Fibroblast of peridontal ligament (primary cell): Measurements from ENCODE around the gene NPFFR2.
"Not testable (repeated sequence)": the region's sequence is repeated elsewhere in the genome, so short reads cannot be mapped to it uniquely, and the experiment has no call there.

Experiments used
- DNase-seq: peaks from one replicate; pipeline ENCODE4 v3.0.0-alpha.2; 2010; ENCODE audit errors: extremely low read depth

The NPFFR2 gene

DNA sequence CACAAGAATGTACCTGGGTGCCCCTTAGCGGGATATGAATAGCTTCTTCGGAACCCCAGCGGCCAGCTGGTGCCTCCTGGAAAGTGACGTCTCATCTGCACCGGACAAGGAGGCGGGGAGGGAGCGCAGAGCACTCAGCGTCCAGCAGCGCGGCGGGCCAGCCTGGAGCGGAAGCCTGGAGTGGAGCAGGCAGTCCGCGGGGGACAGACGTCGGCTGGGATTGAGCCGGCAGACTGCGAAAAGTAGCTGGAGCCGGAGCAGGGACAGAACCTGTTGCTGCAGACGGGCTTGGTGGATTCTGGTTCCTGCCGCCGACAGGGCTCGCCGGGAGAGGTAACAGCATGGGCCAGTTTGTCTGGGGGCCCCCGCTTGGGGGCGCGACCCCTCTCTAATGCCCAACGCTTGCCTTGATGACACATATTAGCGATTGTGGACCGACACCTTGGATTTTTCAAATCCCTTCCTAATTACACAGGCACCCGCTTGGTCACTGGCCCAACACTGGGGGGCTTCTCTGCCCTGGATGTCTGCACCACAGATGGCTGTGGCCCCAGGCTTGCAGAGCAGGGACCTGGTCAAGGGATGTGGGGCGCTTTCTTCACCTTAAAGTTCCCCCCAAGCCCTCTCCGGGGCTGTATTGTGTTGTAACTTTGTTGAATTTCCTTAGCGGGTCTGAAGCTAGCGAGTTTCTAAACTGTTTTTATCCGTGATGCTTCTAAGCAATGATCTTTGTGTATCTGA lies at the start of gene NPFFR2:
Gene NPFFR2 (plus strand): TSS at position 133 of the 741 bp plus-strand sequence. CDS start 96,592 bp downstream, outside the sequence.
- DNase-seq: no peak

DNA sequence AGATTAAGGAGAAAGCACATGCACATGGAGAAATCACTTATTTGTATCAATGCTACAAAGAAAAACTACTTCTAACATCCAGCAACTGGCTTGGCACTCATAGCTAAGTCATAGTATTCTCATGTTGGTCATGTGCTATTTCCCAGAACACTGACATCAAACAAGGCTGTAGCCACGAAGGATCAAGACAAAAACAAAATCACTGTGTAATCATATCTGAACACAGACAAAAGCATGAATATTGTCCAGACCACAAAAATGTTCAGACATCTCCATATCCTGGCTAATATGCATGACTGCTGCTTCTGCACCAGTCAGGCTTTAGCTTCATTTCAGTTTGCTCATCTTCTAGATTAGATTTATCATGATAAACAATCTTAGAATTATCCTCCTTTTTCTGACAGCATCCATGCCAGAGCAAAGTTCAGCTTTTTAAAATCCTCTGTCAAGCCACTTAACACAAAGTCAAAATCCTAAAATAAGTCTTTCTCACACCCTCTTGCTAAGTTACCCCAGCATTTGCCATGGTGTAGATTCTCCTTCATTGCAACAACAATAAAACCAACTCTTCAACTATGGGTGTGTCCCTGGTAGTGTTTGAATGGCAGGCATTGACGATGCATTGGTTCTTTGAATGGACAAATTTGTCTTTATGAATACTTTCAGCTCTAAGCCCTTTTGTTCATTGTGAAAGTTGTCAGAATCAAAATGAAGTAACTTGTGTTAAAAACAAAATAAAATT lies 39.1 kb upstream of the NPFFR2 start:
- DNase-seq: peak; percentile 11

DNA sequence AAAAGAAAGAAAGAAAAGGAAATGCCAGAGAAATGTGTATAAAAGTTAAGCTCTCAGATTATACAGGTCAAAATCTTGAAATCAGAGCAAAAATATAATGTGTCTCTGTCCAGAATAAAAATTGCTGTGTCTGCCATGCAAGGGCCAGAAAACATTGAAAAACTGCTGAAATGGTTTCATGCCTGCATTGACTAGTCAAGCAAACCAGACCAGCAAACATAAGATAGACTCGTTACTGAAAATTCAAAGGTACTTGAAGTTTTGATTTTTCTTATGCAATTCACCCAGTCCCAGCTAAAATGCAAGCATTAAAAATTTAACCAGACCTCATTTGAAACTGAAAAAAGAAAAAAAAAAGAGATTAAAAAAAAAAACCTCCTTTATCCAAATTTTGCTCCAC lies 37.2 kb upstream of the NPFFR2 start:
- no peak for DNase-seq

DNA sequence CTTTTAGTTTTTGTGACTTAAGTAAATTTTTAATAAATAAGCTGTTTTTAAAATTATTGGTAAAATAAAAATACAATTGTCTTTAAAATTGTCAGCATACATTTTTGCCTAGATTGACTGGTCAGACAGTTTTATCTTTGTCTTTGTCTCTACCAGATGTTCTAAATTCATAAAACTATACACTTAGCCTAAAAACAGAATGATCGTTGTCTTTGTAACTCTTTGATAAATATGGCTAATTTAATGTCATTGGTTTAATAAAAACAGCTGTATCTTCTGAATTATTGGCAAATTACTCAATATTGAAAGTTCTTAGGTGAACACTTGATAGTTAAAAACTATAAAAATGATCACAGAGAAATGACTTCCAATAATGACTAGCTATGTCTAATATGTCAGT lies 36.5 kb upstream of the NPFFR2 start:
- DNase-seq: no peak

DNA sequence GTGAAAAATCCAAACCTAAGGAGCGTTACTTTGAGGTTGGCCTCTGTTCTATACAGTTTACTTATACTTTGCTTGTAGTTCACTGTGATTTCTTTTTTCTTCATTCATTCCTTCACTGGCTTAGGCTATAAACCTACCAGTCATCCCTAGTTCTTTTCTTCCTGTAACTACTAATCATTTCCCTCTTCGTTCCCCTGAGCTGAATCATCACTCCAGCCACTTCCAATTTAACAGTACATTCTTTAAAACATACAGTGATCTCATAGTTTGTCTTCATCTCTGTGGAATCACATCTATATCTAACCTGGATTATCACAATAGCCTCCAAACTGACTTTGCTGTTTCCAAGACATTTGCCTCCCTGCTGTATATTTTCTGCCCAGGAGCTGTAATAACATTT lies 25.2 kb upstream of the NPFFR2 start:
- peak; percentile 47 for DNase-seq

DNA sequence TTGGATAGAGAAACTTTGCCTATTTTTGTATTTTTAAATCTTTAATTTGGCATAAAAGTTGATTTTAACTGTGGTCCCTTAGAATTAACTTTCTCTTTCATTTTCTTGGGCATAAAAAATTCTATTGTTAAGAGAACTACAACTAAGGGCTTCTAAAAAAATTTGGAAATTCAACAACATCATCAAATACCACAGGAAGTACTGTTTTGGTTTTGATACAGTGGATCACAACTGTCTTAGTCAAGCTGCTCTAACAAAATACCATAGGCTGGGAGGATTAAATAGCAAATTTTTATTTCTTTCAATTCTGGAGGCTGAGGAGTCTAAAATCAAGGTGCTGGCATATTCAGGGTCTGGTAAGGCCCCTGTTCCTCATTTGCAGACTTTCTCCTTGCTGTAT lies 19.9 kb upstream of the NPFFR2 start:
- DNase-seq: no peak

DNA sequence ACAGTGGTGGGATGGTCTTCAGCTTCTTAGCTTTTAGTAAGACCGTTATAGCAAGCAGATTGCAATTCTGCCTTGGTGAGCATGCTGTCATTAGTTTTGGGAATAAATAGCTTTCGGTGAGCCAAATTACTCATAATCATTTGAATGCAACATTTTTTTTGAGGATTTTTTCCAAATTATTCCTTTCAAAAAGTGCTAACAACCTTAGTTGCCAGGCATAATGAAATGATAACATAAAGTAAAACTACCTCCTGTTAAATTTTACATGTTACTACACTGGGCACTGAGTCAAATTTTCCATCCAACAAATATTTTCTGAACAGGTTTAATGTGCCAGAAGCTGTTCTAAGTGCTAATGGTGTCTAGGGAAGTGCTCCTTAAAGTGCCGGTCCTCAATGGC lies 15.8 kb upstream of the NPFFR2 start:
- DNase-seq: no peak

DNA sequence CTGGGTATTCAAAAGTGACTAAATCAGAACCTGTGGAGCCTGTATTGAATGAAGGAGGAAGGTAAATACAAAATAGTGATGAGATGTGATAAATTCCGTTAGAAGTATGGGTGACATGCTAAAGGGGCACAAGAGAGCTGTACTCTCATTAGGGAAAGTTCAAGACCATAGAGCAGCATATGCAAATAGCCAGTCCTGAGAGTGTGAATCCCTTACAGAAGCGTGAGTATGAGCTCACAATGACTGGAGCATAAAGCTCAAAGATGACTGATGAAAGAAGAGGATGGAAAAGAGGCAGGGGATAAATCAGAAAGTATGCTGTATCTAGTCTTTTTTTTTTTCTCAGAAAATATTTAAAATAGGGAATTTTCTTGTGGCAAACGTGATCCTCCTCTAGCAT lies 12.1 kb upstream of the NPFFR2 start:
- DNase-seq: no peak

DNA sequence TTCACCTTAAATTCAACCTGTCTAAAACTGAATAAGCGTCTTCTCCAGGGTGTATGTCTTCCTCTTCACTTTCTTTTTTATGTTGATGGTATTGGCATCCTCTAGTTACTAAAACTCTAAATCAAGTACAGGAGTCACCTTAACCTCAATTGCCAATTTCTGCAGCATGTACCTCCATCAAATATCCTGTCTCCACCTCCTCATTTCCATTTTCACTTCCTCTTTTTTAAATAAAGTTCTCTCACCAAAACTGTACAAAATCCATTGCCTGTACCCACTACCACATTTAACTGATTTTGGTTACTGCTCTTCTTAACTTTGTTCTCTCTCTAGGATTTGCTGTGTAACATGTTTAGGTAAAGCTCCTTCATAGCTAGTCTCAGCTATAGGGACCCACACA lies 9.2 kb upstream of the NPFFR2 start:
- DNase-seq: no peak

DNA sequence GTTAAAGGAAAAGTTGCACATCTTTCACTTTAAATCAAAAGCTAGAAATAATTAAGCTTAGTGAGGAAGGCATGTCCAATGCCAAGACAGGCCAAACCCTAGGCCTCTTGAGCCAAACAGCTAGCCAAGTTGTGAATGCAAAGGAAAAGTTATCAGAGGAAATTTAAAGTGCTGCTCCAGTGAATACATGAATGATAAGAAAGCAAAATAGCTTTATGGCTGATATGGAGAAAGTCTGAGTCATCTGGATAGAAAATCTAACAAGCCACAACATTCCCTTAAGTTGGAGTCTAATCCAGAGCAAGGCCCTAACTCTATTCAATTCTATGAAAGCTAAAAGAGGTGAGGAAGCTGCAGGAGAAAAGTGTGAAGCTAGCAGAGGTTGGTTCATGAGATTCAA lies 23.8 kb downstream of the NPFFR2 start:
- DNase-seq: no peak

DNA sequence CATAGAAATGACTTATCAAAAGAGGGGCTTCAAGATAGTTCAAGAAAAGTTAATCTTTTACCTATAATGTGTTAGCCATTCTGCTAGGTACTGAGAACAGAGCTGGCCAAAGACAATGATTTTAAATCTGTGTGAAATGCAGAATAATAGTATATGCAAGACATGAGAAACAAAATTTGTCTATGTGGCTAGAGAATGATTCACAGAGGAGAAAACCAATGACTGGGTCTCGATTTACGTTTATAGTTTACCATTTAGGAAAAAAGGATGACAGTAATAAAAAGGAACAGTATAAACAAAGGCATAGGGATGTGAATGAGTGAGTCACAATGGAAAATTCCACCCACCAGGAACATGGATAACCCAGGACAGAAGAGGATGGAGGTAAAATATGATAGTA lies 31.9 kb downstream of the NPFFR2 start:
- DNase-seq: no peak

DNA sequence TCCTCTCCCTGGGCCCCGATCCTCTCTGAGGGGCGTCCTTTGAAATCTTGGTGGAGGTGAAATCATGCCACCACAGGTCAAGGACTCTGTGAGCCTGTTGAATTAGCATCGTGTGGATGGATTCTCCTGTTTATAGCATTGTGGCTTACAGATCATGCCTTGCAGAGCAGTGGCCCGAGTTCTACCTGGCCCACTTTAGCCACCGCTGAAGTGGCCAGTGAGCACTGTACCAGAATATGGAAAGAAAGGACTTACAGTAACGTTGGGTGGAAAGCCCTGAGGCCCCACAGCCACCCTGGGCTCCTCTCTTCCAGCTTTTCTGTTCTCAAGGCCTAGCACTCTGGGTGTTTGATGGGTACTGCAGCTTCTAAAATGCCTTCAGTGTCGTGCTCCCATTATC lies 35.3 kb downstream of the NPFFR2 start:
- no peak for DNase-seq

DNA sequence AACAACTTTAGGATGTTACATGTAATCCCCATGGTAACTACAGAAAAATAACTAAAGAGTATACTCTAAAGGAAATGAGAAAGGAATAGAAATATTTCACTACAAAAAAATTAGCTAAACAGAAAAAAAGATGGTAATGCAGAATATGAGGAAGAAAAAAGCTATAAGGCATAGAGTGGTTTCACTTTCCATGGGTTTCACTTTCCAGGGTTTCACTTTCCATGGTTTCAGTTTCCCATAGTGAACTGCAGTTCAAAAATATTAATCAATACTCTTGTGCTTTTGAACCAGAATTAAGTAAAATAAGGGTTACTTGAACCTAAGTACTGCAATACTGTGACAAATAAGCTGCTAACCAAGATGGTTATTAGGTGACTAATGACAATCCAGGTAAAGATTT lies 42.0 kb downstream of the NPFFR2 start:
- no peak for DNase-seq

DNA sequence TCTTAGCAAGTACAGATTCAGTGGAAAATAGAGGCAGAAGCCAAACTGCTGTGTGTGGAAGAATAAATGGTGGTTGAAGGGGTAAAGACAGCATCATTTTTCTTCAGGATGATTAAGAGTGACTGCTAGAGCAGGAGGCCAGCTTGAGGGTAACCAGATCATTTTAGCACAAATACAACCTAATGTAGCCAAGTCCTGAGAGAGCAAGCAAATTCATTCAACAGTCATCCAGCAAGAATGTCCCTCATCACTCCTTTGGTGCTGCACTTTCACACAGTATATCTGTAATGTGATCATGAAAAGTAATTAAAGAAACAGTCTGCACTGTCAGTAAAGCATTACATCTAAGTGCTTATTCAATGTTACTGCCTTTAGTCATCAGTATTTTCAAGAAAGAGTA lies 44.8 kb downstream of the NPFFR2 start:
- no peak for DNase-seq

DNA sequence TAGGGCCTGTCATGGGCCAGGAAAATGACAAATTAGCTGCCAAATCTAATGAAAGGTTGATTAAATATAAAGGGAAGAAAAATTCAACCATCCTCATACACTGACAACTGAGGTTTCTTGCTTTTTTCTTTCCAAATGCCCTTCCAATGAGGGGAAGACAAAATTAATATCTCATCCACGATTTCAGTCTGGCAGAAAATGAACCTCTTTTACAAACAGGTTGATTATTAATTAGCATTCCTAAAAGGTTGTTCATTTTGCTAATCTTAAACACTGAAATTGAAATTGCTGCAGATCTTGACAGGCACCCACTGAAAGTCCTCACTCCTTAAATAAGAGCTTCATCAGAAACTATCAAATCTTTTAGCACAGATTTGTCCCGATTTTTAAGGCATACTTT lies 45.5 kb downstream of the NPFFR2 start:
- DNase-seq: no peak

DNA sequence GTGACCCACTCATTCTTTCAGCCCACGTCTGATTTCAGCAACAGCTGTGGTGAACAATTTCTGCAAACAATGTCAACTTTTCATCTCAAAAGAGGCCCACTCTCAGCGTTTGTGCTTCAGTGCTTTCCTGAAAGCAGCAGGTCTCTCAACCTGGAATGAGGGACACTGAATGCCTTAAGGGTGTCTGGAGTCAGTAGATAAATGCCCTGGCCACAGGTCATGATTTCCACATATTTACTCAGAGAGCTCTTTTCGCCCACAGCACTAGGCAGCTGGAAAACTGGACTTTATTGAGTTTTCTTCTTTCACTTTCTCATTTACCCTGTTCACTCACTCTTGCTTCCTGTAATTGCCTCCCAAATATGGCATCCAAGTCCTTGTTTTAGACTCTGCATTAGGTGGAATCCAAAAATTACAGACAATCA lies 52.8 kb downstream of the NPFFR2 start:
- DNase-seq: no peak

DNA sequence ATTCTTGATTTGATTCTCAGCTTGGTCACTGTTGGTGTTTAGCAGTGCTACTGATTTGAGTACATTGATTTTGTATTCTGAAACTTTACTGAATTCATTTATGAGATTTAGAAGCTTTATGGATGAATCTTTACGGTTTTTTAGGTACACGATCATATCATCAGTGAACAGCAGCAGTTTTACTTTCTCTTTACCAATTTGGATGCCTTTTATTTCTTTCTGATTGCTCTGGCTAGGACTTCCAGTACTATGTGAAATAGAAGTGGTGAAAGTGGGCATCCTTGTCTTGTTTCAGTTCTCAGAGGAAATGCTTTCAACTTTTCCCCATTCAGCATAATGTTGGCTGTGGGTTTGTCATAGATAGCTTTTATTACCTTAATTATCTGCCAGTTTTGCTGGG lies 58.8 kb downstream of the NPFFR2 start:
- DNase-seq: not testable (repeated sequence)

DNA sequence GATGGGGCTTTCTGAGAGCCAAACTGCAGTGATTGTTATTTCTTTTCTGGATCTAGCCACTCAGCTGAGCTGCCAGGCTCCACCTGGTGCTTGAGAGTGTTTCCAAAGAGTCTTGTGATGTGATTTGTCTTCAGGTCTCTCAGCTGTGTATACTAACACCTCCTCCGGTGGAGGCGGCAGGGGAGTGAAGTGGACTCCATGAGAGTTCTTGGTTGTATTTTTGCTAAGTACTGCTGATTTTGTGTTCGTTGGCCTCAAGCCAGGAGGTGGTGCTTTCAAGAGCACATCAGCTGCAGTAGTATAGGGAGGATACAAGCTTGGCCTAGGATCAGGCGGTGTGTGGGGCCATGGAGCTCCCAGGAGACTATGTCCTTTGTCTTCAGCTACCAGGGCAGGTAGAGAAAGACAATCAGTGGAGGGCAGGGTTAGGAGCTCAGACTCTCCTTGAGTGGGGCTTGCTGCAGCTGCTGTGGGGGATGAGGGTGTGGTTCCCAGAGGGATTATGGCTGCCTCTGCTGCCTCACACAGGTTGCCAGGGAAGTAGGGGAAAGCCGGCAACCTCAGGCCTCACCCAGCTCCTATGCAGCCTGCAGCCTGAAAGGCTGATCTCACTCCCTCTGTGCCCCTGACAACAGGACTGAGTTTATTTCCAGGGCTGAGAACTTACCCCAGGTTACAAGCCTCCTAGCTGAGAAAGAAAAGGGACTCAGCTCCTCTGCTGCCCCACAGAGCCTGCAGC lies 62.4 kb downstream of the NPFFR2 start:
- DNase-seq: no peak

DNA sequence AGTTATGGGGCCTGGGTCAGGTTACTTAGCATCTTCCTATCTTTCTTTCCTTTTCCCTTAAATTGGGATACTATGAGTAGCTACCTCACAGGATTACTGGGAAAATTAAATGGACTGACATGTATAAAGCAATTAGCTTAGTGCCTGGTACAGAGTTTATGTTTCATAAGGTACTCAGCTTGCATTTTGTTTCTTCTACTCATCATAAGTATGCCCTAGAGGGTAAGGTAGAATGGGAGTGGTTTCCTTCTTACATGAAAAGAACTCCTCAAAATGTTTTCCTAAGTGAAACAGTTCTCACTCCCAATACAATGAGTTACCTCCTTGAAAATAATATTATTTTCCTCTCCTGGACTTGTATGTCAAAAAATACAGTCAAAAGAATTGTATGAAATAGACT lies 75.7 kb downstream of the NPFFR2 start:
- DNase-seq: no peak

DNA sequence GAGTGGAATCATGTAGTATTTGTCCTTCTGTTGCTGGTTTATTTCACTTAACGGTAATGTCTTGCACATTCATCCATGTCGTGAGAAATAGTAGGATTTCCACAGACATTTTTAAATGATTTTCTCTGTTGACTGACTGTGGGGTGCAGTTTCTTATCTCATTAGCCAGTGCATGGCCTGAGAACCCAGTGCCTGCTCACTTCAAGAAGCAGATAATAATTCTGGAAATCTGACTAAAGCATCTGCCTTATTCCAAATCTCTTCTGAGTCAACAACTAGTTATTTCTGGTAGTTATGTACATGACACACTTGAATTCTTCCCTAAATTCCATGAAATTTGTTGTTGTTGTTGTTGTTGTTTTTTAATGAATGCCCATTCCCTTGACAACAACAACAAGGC lies 77.6 kb downstream of the NPFFR2 start:
- DNase-seq: no peak

DNA sequence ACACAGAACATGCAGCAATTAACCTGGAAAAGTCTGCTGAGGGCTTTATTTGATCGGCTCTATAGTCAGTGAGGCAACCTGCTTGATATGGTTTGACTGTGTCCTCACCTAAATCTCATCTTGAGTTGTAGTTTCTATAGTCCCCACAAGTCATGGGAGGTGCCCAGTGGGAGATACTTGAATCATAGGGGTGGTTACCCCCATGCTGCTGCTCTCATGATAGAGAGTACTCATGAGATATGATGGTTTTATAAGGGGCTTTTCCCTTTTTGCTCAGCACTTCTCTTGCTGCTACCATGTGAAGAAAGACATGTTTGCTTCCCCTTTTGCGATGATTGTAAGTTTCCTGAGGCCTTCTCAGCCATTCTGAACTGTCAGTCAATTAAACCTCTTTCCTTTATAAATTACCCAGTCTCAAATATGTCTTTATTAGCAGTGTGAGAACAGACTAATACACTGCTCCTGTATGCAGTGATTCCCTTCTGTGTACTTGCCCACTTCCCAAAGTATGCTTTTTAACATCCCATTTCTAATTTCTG lies 78.2 kb downstream of the NPFFR2 start:
- no peak for DNase-seq

DNA sequence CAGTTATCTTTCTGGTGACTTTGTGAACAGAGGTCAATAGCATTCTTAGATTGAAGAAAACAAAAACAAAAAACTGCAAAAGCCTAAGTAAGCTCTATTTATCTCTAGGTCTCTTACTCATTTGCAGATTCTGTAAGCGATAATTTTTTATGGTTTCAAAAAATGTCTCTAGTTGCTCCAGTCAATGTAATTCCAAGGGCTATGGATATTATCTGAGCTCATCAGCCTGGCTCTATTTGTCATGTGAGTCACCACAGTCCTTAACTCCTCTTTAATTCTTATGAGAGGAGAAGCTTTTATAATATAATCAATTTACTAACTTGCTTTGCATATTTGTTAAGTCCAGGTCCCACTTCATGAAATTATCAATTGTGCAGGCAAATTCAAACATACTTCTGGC lies 79.1 kb downstream of the NPFFR2 start:
- DNase-seq: no peak

DNA sequence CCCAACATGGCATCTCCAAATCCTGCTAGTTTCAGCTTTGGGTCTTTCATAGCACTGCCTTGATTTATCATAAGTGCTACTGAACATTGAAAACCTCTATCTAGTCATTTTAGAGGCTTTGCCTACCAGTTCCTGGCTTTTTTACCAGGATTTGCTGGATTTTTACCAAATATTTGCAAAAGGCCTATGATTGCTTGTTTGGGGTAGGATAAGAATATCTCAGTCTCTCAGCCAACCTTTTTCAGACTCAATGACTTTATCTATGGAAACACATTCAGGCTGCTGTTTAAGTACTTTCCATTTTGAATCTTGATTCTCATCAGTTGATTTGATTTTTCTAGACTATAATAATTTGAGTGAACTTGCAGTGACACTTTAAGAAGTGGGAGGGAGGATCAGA lies 80.1 kb downstream of the NPFFR2 start:
- no peak for DNase-seq
